SK-N-SH (cell line): ENCODE measurements around the gene OPCML. TPM values are rescaled to one million over a fixed set of nuclear protein-coding genes. Genes with fewer than 3 reads are reported as not detected.

Experiments
- CTCF ChIA-PET: fragments of 300-600, 350-600 bp; formaldehyde crosslinking; extraction: SDS; loops from one replicate; lab custom pipeline; 2021; lab: Yijun Ruan, JAX
- POLR2A ChIA-PET: fragments of 350-600 bp; sonication (Branson Sonifier 250); formaldehyde crosslinking; extraction: SDS; loops from one replicate; lab custom pipeline; 2020; ENCODE audit warnings: antibody characterized with exemption, inconsistent platforms; lab: Yijun Ruan, JAX
- DNase-seq: peaks from one replicate; pipeline ENCODE4 v3.0.0; 2012
- H2AFZ ChIP-seq: fragments of 200-600 bp; sonication (generic); 2 replicates; pipeline ENCODE4 v1.8.1; 2016; ENCODE audit warnings: antibody characterized with exemption, mild to moderate bottlenecking, low read depth
- H3F3A ChIP-seq: fragments of 200-600 bp; sonication (generic); replicated peaks from 2 replicates; pipeline ENCODE3; 2016; ENCODE audit warnings: antibody characterized with exemption, mild to moderate bottlenecking; ENCODE audit not compliant: insufficient read depth
- H3K27ac ChIP-seq, 2 experiments: fragments of 200-500 bp in 1 of 2; fragments of 200-600 bp in 1 of 2; sonication (Bioruptor generic) in 1 of 2; sonication (generic), shearing (Covaris generic) in 1 of 2; 2 replicates each; pipeline versions ENCODE4 v1.5.1 to v1.6.1; 2014 to 2016; ENCODE audit warnings: low read depth in 2 of 2, inconsistent platforms in 1 of 2, low read length in 1 of 2, mild to moderate bottlenecking in 1 of 2, mixed read lengths in 1 of 2
- H3K27me3 ChIP-seq: fragments of 200-600 bp; sonication (generic), shearing (Covaris generic); 2 replicates; pipeline ENCODE4 v1.6.1; 2016; ENCODE audit warnings: mixed run types; ENCODE audit not compliant: insufficient read depth
- H3K36me3 ChIP-seq, 2 experiments: fragments of 200-500 bp in 1 of 2; fragments of 200-600 bp in 1 of 2; sonication (Bioruptor generic) in 1 of 2; sonication (generic) in 1 of 2; replicated peaks in 1 of 2; 2 replicates each; pipeline versions ENCODE3 to v1.5.1; 2014 to 2016; ENCODE audit warnings: low read length in 1 of 2, mild to moderate bottlenecking in 1 of 2; ENCODE audit not compliant: insufficient read depth in 2 of 2, control insufficient read depth in 1 of 2
- H3K4me1 ChIP-seq, 2 experiments: fragments of 200-500 bp in 1 of 2; fragments of 200-600 bp in 1 of 2; sonication (Bioruptor generic) in 1 of 2; sonication (generic), shearing (Covaris generic) in 1 of 2; 2 replicates each; pipeline versions ENCODE4 v1.5.1 to v1.6.1; 2014 to 2016; ENCODE audit warnings: low read depth in 1 of 2, low read length in 1 of 2, mixed run types in 1 of 2; ENCODE audit not compliant: insufficient read depth in 2 of 2, control insufficient read depth in 1 of 2
- H3K4me2 ChIP-seq: fragments of 200-600 bp; sonication (generic), shearing (Covaris generic); 2 replicates; pipeline ENCODE4 v1.6.1; 2017; ENCODE audit warnings: mixed run types
- H3K4me3 ChIP-seq, 2 experiments: fragments of 200-500 bp in 1 of 2; fragments of 200-600 bp in 1 of 2; sonication (Bioruptor generic) in 1 of 2; sonication (generic), shearing (Covaris generic) in 1 of 2; 2 replicates each; pipeline versions ENCODE4 v1.5.1 to v1.8.1; 2014 to 2016; ENCODE audit warnings: low read depth in 2 of 2, inconsistent platforms in 1 of 2, low read length in 1 of 2, mild to moderate bottlenecking in 1 of 2, mixed read lengths in 1 of 2, moderate library complexity in 1 of 2
- H3K79me2 ChIP-seq: fragments of 200-600 bp; sonication (generic); 2 replicates; pipeline ENCODE4 v1.8.1; 2017; ENCODE audit warnings: mild to moderate bottlenecking; ENCODE audit not compliant: insufficient read depth
- H3K9ac ChIP-seq: fragments of 200-600 bp; sonication (generic); 2 replicates; pipeline ENCODE4 v1.6.1; 2017; ENCODE audit warnings: mixed run types
- H3K9me2 ChIP-seq: fragments of 200-600 bp; sonication (generic); 2 replicates; pipeline ENCODE4 v1.6.1; 2017; ENCODE audit warnings: mixed run types
- H3K9me3 ChIP-seq: fragments of 200-600 bp; sonication (generic); 2 replicates; pipeline ENCODE4 v1.6.1; 2017; ENCODE audit warnings: mixed run types, mild to moderate bottlenecking, moderate library complexity
- H4K20me1 ChIP-seq: fragments of 200-600 bp; sonication (generic); 2 replicates; pipeline ENCODE4 v1.6.1; 2017; ENCODE audit warnings: mild to moderate bottlenecking, mixed run types; ENCODE audit not compliant: insufficient read depth
- CTCF ChIP-seq: fragments of 200-600 bp; sonication (generic); IDR thresholded peaks from 2 replicates; pipeline ENCODE4 v1.6.1; 2017; ENCODE audit warnings: antibody characterized with exemption, mild to moderate bottlenecking, moderate library complexity
- EP300 ChIP-seq, 2 experiments: IDR thresholded peaks; 2 replicates each; pipeline versions ENCODE4 v1.4.0 to v1.6.1; 2012; ENCODE audit warnings: borderline replicate concordance in 1 of 2, low read depth in 1 of 2, low read length in 1 of 2
- FOXJ3 ChIP-seq: sonication (generic); formaldehyde crosslinking; IDR thresholded peaks from 2 replicates; pipeline ENCODE4 v1.5.1; 2020; ENCODE audit warnings: mild to moderate bottlenecking, missing genetic modification reagents
- JUND ChIP-seq: IDR thresholded peaks from 2 replicates; pipeline ENCODE4 v1.4.0; 2012
- MEF2A ChIP-seq: IDR thresholded peaks from 2 replicates; pipeline ENCODE4 v1.4.0; 2012; ENCODE audit warnings: low read depth, borderline replicate concordance
- NFIC ChIP-seq: IDR thresholded peaks from 2 replicates; pipeline ENCODE4 v1.4.0; 2012; ENCODE audit warnings: borderline replicate concordance
- NRF1 ChIP-seq: IDR thresholded peaks from 2 replicates; pipeline ENCODE4 v1.6.1; 2012; ENCODE audit warnings: low read depth, mild to moderate bottlenecking, low read length
- RAD21 ChIP-seq: IDR thresholded peaks from 2 replicates; pipeline ENCODE4 v1.6.1; 2012; ENCODE audit warnings: mild to moderate bottlenecking, low read length
- YY1 ChIP-seq: IDR thresholded peaks from 2 replicates; pipeline ENCODE4 v1.4.0; 2012; ENCODE audit warnings: low read depth, mild to moderate bottlenecking
- WGBS: methylation state at CpG from one replicate; pipeline ENCODE4 v1.1.6; 2017; ENCODE audit warnings: low lambda C conversion rate; 5-methylcytosine and 5-hydroxymethylcytosine counted together
- polyA plus RNA-seq, 3 experiments: library from polyadenylated mRNA; depleted of rRNA; stranded (reverse); fragments of >200 nt; gene quantifications; 2 replicates each; pipeline ENCODE4 v1.2.3, GENCODE V29; 2012
- TF ChIP-seq, protein P1 (sequence below): IDR thresholded peaks from 2 replicates; pipeline ENCODE4 v1.6.1; 2012; ENCODE audit warnings: mild to moderate bottlenecking, low read depth, low read length, moderate library complexity

Gene OPCML
- polyA plus RNA-seq, 1 of the 3 experiments (the other 2 are of a cell fraction), result not detected

GRCh38 chr11:132496341-132496740, 1036.0 kb downstream of the OPCML start:
- Histone ChIP-seq H3K36me3 (no peaks in the 10 kb centered on the region), H3K4me2 (no peak overlapping the region), H3F3A (no peaks in the 10 kb centered on the region), H3K79me2 (no peaks in the 10 kb centered on the region), H3K9me3 (no peaks in the 10 kb centered on the region), H2AFZ (no peak overlapping the region), H3K9ac (no peak overlapping the region), H3K4me1 (no peaks in the 10 kb centered on the region), H4K20me1 (no peaks in the 10 kb centered on the region), H3K27ac (no peak overlapping the region), H3K4me3 (no peak overlapping the region), H3K27me3 (no peaks in the 10 kb centered on the region), H3K9me2 (no peaks in the 10 kb centered on the region)
- no peak for DNase-seq
- POLR2A ChIA-PET, result no interaction called here
- TF ChIP-seq RAD21 (no peak), YY1 (no peak), MEF2A (no peak), JUND (no peak), NRF1 (no peak), FOXJ3 (CRISPR knock-in tag) (no peak), EP300 (IDR thresholded peaks at IDR 0.05; ENCODE audit: borderline replicate concordance in 1 of 2, low read depth in 1 of 2, low read length in 1 of 2) (no peak), CTCF (no peak)
- TF ChIP-seq, protein P1, sequence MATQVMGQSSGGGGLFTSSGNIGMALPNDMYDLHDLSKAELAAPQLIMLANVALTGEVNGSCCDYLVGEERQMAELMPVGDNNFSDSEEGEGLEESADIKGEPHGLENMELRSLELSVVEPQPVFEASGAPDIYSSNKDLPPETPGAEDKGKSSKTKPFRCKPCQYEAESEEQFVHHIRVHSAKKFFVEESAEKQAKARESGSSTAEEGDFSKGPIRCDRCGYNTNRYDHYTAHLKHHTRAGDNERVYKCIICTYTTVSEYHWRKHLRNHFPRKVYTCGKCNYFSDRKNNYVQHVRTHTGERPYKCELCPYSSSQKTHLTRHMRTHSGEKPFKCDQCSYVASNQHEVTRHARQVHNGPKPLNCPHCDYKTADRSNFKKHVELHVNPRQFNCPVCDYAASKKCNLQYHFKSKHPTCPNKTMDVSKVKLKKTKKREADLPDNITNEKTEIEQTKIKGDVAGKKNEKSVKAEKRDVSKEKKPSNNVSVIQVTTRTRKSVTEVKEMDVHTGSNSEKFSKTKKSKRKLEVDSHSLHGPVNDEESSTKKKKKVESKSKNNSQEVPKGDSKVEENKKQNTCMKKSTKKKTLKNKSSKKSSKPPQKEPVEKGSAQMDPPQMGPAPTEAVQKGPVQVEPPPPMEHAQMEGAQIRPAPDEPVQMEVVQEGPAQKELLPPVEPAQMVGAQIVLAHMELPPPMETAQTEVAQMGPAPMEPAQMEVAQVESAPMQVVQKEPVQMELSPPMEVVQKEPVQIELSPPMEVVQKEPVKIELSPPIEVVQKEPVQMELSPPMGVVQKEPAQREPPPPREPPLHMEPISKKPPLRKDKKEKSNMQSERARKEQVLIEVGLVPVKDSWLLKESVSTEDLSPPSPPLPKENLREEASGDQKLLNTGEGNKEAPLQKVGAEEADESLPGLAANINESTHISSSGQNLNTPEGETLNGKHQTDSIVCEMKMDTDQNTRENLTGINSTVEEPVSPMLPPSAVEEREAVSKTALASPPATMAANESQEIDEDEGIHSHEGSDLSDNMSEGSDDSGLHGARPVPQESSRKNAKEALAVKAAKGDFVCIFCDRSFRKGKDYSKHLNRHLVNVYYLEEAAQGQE, result no peak
- CTCF ChIA-PET, result no interaction called here

DNA sequence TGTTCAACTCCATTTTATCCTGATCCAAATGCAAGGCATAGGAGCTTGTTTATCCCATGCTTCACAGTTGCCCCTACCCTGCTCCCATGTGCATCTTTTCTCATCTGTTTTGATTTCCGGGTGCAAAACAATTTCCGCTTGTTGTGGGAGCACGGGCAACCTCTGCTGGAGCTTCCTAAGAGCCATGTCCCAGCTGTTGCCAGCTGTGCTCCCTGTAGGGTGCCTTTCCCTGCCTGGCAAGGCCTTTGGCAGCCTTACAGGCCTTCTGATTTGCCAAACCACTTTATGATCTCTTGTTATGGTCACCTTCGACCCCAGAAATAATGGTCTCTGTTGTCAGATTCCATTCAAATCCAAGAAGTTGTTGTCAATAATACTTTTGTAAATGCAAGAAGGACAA, 1038.5 kb downstream of the OPCML start:
- ChIA-PET POLR2A (no interaction called here), CTCF (no interaction called here)
- Histone ChIP-seq H4K20me1 (no peaks in the 10 kb centered on the region), H3K9me2 (no peaks in the 10 kb centered on the region), H3K79me2 (no peaks in the 10 kb centered on the region), H3K36me3 (no peaks in the 10 kb centered on the region), H3F3A (no peaks in the 10 kb centered on the region), H3K9me3 (no peaks in the 10 kb centered on the region), H2AFZ (no peak overlapping the region), H3K4me2 (no peak overlapping the region), H3K4me3 (no peak overlapping the region), H3K4me1 (no peaks in the 10 kb centered on the region), H3K9ac (no peak overlapping the region), H3K27me3 (no peaks in the 10 kb centered on the region), H3K27ac (no peak overlapping the region)
- WGBS, result 38% methylated on average over 4 of the region's 4 CpGs
- no peak for DNase-seq
- TF ChIP-seq, protein P1, result no peak
- no peak for TF ChIP-seq NFIC
